Measurements from ENCODE around the gene LST1.

LST1 gene

DNA sequence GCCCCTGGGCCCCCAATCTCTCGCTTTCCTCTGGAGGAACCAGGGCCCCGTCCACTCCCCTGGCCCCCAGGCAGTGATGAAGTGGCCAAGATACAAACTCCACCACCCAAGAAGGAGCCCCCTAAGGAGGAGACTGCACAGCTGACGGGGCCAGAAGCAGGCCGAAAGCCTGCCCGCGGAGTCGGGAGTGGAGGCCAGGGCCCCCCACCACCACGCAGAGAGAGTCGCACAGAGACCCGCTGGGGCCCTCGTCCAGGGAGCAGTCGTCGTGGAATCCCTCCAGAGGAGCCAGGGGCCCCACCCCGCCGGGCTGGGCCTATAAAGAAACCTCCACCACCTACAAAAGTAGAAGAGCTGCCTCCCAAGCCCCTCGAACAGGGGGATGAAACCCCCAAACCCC, 45.1 kb downstream of the LST1 start (continued):
- no peak for TF ChIP-seq ZFP30 (CRISPR knock-in tag; IDR thresholded peaks at IDR 0.05)
- TF ChIP-seq PATZ1 (CRISPR knock-in tag; IDR thresholded peaks at IDR 0.05; ENCODE audit: borderline replicate concordance): no peak

DNA sequence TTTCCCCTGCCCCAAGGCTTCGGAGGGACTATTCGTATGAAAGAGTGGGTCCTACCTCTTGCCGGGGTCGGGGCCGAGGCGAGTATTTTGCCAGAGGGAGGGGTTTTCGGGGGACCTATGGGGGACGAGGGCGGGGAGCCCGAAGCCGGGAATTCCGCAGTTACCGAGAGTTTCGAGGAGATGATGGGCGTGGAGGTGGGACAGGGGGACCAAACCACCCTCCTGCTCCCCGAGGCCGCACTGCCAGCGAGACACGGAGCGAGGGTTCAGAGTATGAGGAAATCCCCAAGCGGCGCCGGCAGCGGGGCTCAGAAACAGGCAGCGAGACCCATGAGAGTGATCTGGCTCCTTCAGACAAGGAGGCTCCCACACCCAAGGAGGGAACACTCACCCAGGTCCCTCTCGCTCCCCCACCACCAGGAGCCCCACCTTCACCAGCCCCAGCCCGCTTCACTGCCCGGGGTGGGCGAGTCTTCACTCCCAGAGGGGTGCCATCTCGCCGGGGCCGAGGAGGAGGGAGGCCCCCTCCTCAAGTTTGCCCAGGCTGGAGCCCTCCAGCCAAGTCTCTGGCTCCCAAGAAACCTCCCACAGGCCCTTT, 45.7 kb downstream of the LST1 start:
- TF ChIP-seq OSR1 (CRISPR knock-in tag; IDR thresholded peaks at IDR 0.05): no peak
- TF ChIP-seq PATZ1 (CRISPR knock-in tag; IDR thresholded peaks at IDR 0.05; ENCODE audit: borderline replicate concordance): no peak
- TF ChIP-seq ZFP30 (CRISPR knock-in tag; IDR thresholded peaks at IDR 0.05): no peak
- TF ChIP-seq ISL1 (CRISPR knock-in tag; IDR thresholded peaks at IDR 0.05): no peak
- TF ChIP-seq, protein P1, sequence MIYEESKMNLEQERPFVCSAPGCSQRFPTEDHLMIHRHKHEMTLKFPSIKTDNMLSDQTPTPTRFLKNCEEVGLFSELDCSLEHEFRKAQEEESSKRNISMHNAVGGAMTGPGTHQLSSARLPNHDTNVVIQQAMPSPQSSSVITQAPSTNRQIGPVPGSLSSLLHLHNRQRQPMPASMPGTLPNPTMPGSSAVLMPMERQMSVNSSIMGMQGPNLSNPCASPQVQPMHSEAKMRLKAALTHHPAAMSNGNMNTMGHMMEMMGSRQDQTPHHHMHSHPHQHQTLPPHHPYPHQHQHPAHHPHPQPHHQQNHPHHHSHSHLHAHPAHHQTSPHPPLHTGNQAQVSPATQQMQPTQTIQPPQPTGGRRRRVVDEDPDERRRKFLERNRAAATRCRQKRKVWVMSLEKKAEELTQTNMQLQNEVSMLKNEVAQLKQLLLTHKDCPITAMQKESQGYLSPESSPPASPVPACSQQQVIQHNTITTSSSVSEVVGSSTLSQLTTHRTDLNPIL (CRISPR knock-in tag; IDR thresholded peaks at IDR 0.05; ENCODE audit: low read depth): no peak
- TF ChIP-seq ZNF565 (CRISPR knock-in tag; conservative IDR thresholded peaks at IDR 0.05; ENCODE audit: low read depth): no peak
- TF ChIP-seq SNAI2 (CRISPR knock-in tag; IDR thresholded peaks at IDR 0.05): no peak
- TF ChIP-seq RARB (CRISPR knock-in tag; IDR thresholded peaks at IDR 0.05): no peak
- TF ChIP-seq ZFP3 (CRISPR knock-in tag; IDR thresholded peaks at IDR 0.05): no peak
- TF ChIP-seq ESRRG (CRISPR knock-in tag; IDR thresholded peaks at IDR 0.05): no peak
- TF ChIP-seq ZC3H10 (CRISPR knock-in tag; IDR thresholded peaks at IDR 0.05): no peak

DNA sequence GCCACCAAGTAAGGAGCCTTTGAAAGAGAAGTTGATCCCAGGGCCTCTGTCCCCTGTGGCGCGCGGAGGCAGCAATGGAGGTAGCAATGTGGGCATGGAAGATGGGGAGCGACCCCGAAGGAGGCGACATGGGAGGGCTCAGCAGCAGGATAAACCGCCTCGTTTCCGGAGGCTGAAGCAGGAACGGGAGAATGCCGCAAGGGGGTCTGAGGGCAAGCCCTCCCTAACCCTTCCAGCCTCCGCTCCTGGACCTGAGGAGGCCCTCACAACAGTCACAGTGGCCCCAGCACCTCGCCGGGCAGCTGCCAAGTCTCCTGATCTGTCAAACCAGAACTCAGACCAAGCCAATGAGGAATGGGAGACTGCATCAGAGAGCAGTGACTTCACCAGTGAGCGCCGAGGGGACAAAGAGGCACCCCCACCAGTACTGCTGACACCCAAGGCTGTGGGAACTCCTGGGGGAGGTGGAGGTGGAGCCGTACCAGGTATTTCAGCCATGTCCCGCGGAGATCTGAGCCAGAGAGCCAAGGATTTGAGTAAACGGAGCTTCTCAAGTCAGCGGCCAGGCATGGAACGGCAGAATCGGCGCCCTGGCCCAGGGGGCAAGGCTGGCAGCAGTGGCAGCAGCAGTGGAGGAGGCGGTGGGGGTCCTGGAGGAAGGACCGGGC, 46.3 kb downstream of the LST1 start:
- ATAC-seq: no peak
- TF ChIP-seq ZFP3 (CRISPR knock-in tag; IDR thresholded peaks at IDR 0.05): no peak

More for the DNA sequence above, 45.7 kb downstream of the LST1 start:
- no peak for ATAC-seq

DNA sequence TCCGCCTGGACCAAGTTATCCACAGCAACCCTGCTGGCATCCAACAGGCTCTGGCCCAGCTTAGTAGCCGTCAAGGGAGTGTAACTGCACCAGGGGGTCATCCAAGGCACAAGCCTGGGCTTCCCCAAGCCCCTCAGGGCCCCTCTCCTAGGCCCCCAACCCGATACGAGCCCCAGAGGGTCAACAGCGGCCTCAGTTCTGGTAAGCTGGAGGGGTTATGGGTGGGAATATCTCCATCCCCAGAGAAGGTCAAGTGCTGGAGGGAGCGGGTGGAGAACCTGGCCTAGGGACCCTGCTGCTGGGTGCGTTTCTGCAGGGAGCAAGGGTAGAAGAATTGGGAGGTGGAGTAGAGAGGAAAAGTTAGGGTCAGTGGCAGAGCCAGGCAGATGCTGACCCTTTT, 47.4 kb downstream of the LST1 start:
- no peak for ATAC-seq
- no peak for TF ChIP-seq CSDC2 (CRISPR knock-in tag; IDR thresholded peaks at IDR 0.05)
- no peak for TF ChIP-seq ZFP3 (CRISPR knock-in tag; IDR thresholded peaks at IDR 0.05)
- TF ChIP-seq ZNF8 (CRISPR knock-in tag; IDR thresholded peaks at IDR 0.05): no peak
- no peak for TF ChIP-seq BACH2 (CRISPR knock-in tag; IDR thresholded peaks at IDR 0.05; ENCODE audit: borderline replicate concordance)
- no peak for TF ChIP-seq PATZ1 (CRISPR knock-in tag; IDR thresholded peaks at IDR 0.05; ENCODE audit: borderline replicate concordance)
- no peak for TF ChIP-seq ZFP30 (CRISPR knock-in tag; IDR thresholded peaks at IDR 0.05)
- TF ChIP-seq ZNF565 (CRISPR knock-in tag; conservative IDR thresholded peaks at IDR 0.05; ENCODE audit: low read depth): no peak
- TF ChIP-seq, protein P2, sequence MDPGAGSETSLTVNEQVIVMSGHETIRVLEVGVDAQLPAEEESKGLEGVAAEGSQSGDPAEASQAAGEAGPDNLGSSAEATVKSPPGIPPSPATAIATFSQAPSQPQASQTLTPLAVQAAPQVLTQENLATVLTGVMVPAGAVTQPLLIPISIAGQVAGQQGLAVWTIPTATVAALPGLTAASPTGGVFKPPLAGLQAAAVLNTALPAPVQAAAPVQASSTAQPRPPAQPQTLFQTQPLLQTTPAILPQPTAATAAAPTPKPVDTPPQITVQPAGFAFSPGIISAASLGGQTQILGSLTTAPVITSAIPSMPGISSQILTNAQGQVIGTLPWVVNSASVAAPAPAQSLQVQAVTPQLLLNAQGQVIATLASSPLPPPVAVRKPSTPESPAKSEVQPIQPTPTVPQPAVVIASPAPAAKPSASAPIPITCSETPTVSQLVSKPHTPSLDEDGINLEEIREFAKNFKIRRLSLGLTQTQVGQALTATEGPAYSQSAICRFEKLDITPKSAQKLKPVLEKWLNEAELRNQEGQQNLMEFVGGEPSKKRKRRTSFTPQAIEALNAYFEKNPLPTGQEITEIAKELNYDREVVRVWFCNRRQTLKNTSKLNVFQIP (CRISPR knock-in tag; IDR thresholded peaks at IDR 0.05; ENCODE audit: borderline replicate concordance, low read depth): no peak
- no peak for TF ChIP-seq TOX (CRISPR knock-in tag; IDR thresholded peaks at IDR 0.05; ENCODE audit: borderline replicate concordance)
- TF ChIP-seq TSHZ2 (CRISPR knock-in tag; IDR thresholded peaks at IDR 0.05): no peak
- no peak for TF ChIP-seq SNAI2 (CRISPR knock-in tag; IDR thresholded peaks at IDR 0.05)
- no peak for TF ChIP-seq OSR1 (CRISPR knock-in tag; IDR thresholded peaks at IDR 0.05)
- TF ChIP-seq CSRNP3 (CRISPR knock-in tag; IDR thresholded peaks at IDR 0.05): no peak
- TF ChIP-seq TCF4 (CRISPR knock-in tag; IDR thresholded peaks at IDR 0.05; ENCODE audit: borderline replicate concordance): no peak

Data from SK-N-SH treated with all-trans-retinoic acid at 6 μM for 48 hours (cell line).